Colonic mucosa (tissue), 4 donors: ENCODE data around the gene SUGT1. TPM values are rescaled to one million over a fixed set of nuclear protein-coding genes. Genes with fewer than 3 reads are reported as not detected.
A peak's percentile ranks its signal among the peaks of the same experiment; 100 is the strongest.

Source experiments
- DNase-seq: peaks from one replicate; pipeline ENCODE4 v3.0.0-alpha.2; 2020
- H3K27ac ChIP-seq: fragments of 200-600 bp; one replicate; pipeline ENCODE4 v1.8.0; 2021
- H3K27me3 ChIP-seq: fragments of 200-600 bp; one replicate; pipeline ENCODE4 v1.8.0; 2021
- H3K36me3 ChIP-seq: fragments of 200-600 bp; one replicate; pipeline ENCODE4 v1.8.0; 2021
- H3K4me1 ChIP-seq: fragments of 200-600 bp; one replicate; pipeline ENCODE4 v1.8.0; 2021; ENCODE audit warnings: mild to moderate bottlenecking
- H3K4me3 ChIP-seq: fragments of 200-600 bp; one replicate; pipeline ENCODE4 v1.8.0; 2021
- H3K9ac ChIP-seq, 2 donors: one replicate each; pipeline ENCODE4 v1.7.0; 2013; ENCODE audit warnings: control low read depth in 2 of 2, low read depth in 2 of 2, low read length in 2 of 2
- H3K9me3 ChIP-seq: fragments of 200-600 bp; one replicate; pipeline ENCODE4 v1.8.0; 2021
- intact Hi-C: fragments of 100-400 bp; cut with DNase I; formaldehyde crosslinking; loops from one replicate; pipeline ENCODE4 v1.14.1; 2022
- total RNA-seq, 2 donors: library from RNA; stranded (reverse); fragmentation: NEBNext Ultra II Directional in 1 of 2; extraction: Animal tissue kit (Norgen Biotek cat#: 25700) in 1 of 2; gene quantifications; one replicate each; pipeline ENCODE4 v1.2.1, GENCODE V29; 2021
- TF ChIP-seq, protein P1 (sequence below): fragments of 200-600 bp; IDR thresholded peaks from one replicate; pipeline ENCODE4 v1.8.0; 2022; ENCODE audit warnings: antibody characterized with exemption, mild to moderate bottlenecking
- donor health status: healthy.
- donor health status: DM: no; HTN: no; CAD: no.
- donor health status: DM: no; HTN: no; CAD: no.

SUGT1 gene
- total RNA-seq, 2 donors from 2014 or later, result 45.5 to 60.5 TPM

DNA sequence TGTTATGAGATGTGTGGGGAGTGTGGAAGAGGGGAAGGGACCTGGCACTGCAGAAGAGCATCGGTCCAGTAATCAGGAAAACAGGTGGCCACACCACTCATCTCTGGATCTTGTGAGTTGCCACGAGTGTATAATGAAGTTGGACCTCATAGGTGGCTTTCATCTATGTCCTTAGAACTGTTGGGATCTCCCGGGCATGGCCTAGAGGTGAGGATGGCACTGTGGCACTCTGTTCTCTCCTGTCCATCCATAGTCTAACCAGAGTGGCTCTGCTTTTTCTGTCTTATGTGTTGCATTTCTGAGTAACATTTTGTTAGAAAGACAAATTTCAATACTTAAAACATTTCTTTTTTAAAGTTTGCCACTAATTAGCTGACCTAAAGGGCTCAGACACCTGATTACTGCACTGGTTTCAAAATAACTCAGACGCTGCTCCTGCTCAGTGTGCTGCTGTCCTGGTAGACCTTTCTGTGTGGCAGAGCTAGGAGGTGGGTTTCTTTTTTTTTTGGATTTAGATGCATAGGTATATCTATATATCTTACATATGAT lies 81.5 kb downstream of the SUGT1 start:
- peaks cover 13% of the 10 kb centered on the region for H3K27me3 ChIP-seq
- TF ChIP-seq, protein P1, sequence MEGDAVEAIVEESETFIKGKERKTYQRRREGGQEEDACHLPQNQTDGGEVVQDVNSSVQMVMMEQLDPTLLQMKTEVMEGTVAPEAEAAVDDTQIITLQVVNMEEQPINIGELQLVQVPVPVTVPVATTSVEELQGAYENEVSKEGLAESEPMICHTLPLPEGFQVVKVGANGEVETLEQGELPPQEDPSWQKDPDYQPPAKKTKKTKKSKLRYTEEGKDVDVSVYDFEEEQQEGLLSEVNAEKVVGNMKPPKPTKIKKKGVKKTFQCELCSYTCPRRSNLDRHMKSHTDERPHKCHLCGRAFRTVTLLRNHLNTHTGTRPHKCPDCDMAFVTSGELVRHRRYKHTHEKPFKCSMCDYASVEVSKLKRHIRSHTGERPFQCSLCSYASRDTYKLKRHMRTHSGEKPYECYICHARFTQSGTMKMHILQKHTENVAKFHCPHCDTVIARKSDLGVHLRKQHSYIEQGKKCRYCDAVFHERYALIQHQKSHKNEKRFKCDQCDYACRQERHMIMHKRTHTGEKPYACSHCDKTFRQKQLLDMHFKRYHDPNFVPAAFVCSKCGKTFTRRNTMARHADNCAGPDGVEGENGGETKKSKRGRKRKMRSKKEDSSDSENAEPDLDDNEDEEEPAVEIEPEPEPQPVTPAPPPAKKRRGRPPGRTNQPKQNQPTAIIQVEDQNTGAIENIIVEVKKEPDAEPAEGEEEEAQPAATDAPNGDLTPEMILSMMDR, result no peak
- H3K4me1 ChIP-seq, result no peaks in the 10 kb centered on the region
- no peaks in the 10 kb centered on the region for H3K36me3 ChIP-seq
- no peak overlapping the region for H3K4me3 ChIP-seq
- no peak for DNase-seq
- H3K9me3 ChIP-seq, result no peaks in the 10 kb centered on the region
- no peak overlapping the region for H3K9ac ChIP-seq
- intact Hi-C loops, result no loop called here
- H3K27ac ChIP-seq, result no peak overlapping the region

DNA sequence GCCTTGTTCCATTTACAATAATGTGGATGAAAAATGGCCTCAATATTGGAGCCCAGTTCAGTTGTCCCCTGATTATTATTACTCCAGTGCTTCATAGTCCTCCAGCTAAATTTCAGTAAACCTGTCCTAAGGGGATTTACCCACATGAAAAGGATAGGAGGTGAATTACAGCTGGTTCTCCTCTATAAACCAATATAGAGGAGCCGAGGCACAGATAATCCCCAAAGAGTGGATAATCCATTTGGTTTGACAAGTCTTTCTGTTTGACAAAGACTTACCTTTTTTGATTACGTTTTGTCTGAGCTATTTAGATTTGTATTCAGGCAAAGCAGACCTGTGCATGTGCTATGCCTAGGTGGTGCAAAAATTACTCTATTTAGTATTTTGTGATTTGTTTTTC lies 84.3 kb downstream of the SUGT1 start:
- no peaks in the 10 kb centered on the region for H3K36me3 ChIP-seq
- TF ChIP-seq, protein P1, result no peak
- H3K27ac ChIP-seq, result no peak overlapping the region
- no peak overlapping the region for H3K9ac ChIP-seq
- peaks cover 24% of the 10 kb centered on the region for H3K27me3 ChIP-seq
- H3K4me3 ChIP-seq, result no peak overlapping the region
- H3K4me1 ChIP-seq, result no peaks in the 10 kb centered on the region
- H3K9me3 ChIP-seq, result no peaks in the 10 kb centered on the region
- intact Hi-C loops, result no loop called here
- no peak for DNase-seq

DNA sequence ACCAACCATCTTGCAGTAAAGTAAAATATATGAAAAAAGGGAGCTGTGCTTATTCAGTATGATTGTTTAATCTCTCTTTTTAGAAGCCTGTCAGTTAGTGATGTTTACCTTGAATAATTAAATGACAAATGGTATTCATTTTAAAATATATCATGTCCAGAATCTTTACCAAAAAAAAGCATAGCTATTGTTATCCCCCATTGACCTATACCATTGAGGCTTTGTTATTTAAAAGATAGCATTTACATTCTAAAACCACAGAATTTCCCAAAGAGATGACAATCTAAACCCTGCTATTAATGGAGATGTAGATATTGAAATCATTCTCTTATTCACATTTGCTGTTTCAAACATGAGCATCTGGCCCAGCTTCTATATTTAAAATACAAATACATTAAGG lies 84.8 kb downstream of the SUGT1 start:
- Histone ChIP-seq H3K27me3 (peaks cover 24% of the 10 kb centered on the region), H3K27ac (no peak overlapping the region), H3K9me3 (no peaks in the 10 kb centered on the region), H3K4me3 (no peak overlapping the region), H3K9ac (no peak overlapping the region), H3K4me1 (no peaks in the 10 kb centered on the region), H3K36me3 (no peaks in the 10 kb centered on the region)
- TF ChIP-seq, protein P1, result no peak
- no peak for DNase-seq
- intact Hi-C loops, result no loop called here

DNA sequence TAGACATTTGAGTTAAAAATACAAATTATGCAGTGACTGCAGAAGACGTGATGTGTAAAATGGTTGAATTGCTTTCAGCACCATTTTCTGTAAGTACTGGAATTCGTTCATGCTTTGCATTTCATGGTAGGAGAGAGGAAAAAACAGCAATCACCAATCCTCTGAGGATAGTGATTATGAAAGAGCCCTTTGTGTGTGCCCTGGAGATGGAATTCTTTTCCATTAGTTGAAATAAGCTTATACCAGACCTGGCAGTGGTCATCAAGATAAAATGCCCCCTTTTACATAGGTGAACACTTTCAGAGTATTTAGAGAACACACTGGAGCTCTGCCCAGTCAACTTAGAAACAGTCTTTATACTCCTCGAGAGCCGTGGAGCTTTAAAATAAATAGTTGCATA lies 85.3 kb downstream of the SUGT1 start:
- Histone ChIP-seq H3K4me3 (no peak overlapping the region), H3K27ac (no peak overlapping the region), H3K4me1 (no peaks in the 10 kb centered on the region), H3K9me3 (no peaks in the 10 kb centered on the region), H3K27me3 (peaks cover 24% of the 10 kb centered on the region), H3K36me3 (no peaks in the 10 kb centered on the region), H3K9ac (no peak overlapping the region)
- intact Hi-C loops, result no loop called here
- DNase-seq, result no peak
- TF ChIP-seq, protein P1, result no peak

DNA sequence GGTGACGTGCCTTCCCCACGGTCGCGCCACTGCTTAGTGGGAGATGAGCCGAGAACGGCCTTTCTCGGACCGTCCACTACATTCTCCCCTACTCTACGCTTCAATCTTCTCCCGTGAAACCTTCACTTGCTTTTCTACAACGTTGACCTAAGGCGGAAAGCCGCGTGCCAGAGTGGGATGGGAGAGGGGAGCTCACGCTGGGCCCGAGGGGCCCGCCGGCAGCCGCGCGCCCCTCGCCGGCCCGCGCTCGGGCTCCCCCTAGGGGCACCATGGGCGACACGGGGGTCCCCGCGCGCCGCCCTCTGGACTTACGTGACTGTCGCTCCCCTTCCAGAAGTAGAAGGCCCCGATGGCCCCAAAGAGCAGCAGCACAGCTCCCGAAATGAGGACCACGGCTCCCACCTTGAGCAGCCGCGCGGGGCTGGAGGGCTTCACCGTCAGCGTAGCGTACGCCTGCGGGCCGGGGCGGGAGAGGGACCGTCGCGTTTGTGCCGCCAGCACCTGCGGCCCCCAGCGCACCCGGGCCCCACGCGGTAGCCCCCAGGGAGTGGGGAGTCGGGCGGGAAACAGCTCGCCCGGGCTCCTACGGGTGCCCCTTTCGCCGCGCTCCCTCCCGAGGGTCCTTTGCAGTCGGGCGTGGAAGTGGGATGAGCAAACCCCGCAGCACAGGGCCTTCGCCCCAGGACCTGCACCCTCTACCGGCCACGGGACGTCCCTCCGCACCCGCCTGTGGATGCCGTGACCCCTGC lies 86.3 kb downstream of the SUGT1 start:
- H3K36me3 ChIP-seq, result no peaks in the 10 kb centered on the region
- no peaks in the 10 kb centered on the region for H3K9me3 ChIP-seq
- intact Hi-C loops, result no loop called here
- no peak overlapping the region for H3K27ac ChIP-seq
- no peak for DNase-seq
- no peaks in the 10 kb centered on the region for H3K4me1 ChIP-seq
- H3K27me3 ChIP-seq, result peaks cover 24% of the 10 kb centered on the region
- H3K4me3 ChIP-seq, result peak overlapping the region; percentile 17
- H3K9ac ChIP-seq, result no peak overlapping the region
- TF ChIP-seq, protein P1, result no peak
